GM18868 (cell line): ENCODE results near the gene ASCL1.

Source experiments
- ATAC-seq: cut with Tn5 transposase; IDR thresholded peaks from one replicate; pipeline ENCODE4 v1.9.1; 2021; ENCODE audit warnings: mild to moderate bottlenecking, moderate library complexity; ENCODE audit not compliant: unreplicated experiment

ASCL1 gene

GRCh38 chr12:102950950-102951619 is 6.4 kb upstream of the ASCL1 start:
- ATAC-seq = no peak

GRCh38 chr12:102951841-102952240 is 5.6 kb upstream of the ASCL1 start:
- no peak for ATAC-seq

GRCh38 chr12:102953221-102953620 is 4.3 kb upstream of the ASCL1 start:
- peak; percentile 34 for ATAC-seq

GRCh38 chr12:102954134-102954533 is 3.3 kb upstream of the ASCL1 start:
- ATAC-seq = no peak

- no peak for ATAC-seq
Observed at GRCh38 chr12:102955926-102956737, 1.3 kb upstream of the ASCL1 start.

- ATAC-seq = no peak
Observed at GRCh38 chr12:102956738-102957327, 641 bp upstream of the ASCL1 start.

- peak; percentile 65 for ATAC-seq
Observed at GRCh38 chr12:102958073-102958829, 777 bp downstream of the ASCL1 start.

GRCh38 chr12:102958830-102959176 is 1.3 kb downstream of the ASCL1 start:
- no peak for ATAC-seq

- ATAC-seq = no peak
Observed at GRCh38 chr12:102959391-102959790, 1.9 kb downstream of the ASCL1 start.

DNA sequence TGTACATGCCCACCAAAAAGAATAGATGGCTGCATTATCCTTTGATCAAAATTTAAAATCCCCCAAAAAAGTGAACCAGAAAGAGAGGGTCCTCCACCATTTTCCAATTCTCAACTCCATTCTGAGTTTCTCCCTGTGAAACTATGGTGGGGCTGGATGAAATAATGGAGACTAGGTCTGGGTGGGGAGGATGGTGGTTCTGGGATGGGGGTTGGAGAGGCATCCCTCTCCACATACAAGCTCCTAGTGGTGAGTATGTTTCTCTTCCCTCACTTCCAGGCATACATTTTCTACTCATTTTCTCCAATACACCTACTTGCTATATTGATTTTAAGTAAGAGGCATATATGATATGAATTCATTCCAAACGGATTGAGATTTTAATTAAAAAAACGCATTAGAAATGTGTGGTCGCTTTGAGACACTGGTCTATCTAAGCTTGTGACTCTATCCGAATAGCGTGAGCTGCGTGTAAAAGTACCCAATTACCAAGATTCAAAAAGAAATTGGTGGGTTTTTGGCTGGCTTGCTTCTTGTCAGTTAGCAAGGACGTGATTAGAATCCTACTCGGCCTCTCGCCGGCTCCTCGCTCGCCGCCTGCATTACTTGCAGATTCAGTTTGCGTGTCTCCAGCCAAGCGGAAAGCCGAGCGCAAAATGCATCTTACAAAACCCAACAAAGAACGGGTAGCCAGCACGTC is 3.4 kb downstream of the ASCL1 start:
- ATAC-seq = no peak

GRCh38 chr12:102961466-102961855 is 4.0 kb downstream of the ASCL1 start:
- no peak for ATAC-seq

GRCh38 chr12:102962532-102962931 is 5.1 kb downstream of the ASCL1 start:
- ATAC-seq = peak; percentile 2

DNA sequence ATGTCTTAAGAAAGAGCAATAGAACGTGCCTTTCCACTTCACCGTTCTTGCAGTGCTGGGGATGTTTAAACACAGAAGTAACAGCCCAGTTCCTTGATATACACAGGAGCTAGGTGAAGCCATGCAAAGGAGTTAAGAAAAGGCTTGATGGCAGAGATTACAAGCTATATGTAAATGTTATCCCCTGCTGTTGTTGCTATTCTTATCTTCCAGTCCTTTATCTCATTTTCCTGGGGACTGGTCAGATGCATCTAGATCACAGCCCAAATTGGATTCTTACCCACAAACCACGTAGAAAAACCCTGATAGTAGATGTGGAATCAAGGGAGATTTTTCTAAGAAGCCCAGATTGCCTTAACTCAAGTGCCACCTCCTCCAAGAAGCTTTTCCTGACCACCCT is 5.5 kb downstream of the ASCL1 start:
- peak; percentile 21 for ATAC-seq

- ATAC-seq = no peak
Observed at GRCh38 chr12:102963796-102964195, 6.3 kb downstream of the ASCL1 start.

DNA sequence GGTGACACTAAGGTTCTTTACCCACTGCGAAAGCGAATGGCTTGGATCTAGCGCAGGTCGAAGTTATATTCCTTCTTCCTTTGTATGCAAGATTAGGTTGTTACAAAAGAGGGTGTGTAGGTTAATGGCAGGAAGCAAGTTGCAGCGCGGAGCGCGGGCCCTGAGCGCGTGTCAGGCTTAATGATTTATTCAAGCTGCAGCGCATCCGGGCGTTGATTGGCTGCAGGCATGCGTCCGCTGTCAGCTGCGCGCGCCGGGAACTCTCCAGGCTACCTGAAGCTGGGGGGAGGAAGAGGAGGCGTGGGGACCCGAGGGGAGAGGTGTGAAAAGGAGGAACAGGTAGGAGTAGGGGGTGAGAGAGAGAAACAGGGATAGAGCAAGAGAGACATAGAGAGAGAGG is 7.4 kb downstream of the ASCL1 start:
- ATAC-seq = no peak

GRCh38 chr12:102965281-102966155 is 8.0 kb downstream of the ASCL1 start:
- peak; percentile 40 for ATAC-seq

GRCh38 chr12:102966200-102966863 is 8.9 kb downstream of the ASCL1 start:
- ATAC-seq = no peak

- ATAC-seq = no peak
Observed at GRCh38 chr12:102970780-102971179, 13.3 kb downstream of the ASCL1 start.

DNA sequence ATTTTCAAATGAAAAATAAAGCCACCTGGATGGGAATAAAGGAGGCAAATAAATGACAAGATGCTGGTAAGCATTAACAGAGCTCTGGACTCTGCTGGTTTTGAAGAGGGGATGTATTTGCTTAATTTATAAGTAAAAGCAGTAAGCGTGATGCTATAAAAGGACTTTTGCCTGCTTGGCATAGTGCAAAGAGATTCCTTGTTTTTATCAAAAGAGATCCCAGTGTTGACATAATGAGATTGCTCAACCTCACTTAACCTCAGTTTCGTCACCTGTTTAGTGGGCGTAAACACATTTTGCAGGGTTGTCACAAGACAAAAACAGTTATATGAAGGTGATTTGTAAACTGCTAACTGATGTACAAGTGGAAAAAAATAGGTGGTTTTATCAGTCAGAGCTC is 13.8 kb downstream of the ASCL1 start:
- no peak for ATAC-seq
